ENCODE data around the gene GTF2F2.

DNA sequence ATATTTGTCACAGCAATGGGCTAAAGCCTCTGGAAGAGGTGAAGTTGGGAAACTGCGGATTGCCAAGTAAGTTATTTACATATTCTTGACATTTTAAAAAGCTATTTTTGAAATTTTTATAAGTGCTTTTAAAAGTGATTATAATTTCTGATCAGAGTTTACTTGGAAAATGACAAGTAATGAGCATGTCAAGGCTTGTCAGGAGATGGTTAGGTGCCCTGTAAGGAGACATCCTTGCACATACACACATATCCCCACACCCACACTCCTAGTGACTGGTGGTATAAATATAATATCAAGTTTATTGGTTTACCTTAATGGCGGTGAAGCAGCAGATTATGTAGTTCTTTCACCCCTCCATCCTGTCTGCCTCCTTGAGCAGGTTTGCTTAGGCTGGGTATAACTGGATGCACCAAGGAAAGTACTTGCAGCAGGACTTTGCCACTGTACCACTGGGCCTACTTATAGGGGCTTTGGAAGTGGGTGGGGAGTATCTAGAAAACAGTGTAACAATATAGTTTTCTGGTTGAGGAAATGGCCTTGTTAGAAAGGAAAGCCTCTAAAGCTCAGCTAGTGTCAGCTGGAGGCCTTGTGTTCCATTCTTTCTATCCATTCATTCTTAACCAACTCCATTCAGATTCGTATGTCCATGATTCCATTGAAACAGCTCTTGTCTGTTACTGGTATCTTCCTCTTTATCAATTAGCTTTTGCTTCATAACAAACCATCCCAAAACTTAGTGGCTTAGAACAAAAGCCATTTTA lies 16.6 kb downstream of the GTF2F2 start:
- TF ChIP-seq, protein P1, sequence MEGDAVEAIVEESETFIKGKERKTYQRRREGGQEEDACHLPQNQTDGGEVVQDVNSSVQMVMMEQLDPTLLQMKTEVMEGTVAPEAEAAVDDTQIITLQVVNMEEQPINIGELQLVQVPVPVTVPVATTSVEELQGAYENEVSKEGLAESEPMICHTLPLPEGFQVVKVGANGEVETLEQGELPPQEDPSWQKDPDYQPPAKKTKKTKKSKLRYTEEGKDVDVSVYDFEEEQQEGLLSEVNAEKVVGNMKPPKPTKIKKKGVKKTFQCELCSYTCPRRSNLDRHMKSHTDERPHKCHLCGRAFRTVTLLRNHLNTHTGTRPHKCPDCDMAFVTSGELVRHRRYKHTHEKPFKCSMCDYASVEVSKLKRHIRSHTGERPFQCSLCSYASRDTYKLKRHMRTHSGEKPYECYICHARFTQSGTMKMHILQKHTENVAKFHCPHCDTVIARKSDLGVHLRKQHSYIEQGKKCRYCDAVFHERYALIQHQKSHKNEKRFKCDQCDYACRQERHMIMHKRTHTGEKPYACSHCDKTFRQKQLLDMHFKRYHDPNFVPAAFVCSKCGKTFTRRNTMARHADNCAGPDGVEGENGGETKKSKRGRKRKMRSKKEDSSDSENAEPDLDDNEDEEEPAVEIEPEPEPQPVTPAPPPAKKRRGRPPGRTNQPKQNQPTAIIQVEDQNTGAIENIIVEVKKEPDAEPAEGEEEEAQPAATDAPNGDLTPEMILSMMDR (conservative IDR thresholded peaks at IDR 0.05; ENCODE audit: low read length), result no peak
- TF ChIP-seq EZH2phosphoT487 (IDR thresholded peaks at IDR 0.05; ENCODE audit: borderline replicate concordance, low read depth, low read length), result no peak
